Lung (tissue), 12 donors: ENCODE data around the gene MAGEB17. TPM values are rescaled to one million over a fixed set of nuclear protein-coding genes. Genes with fewer than 3 reads are reported as not detected.

Experiments
- ATAC-seq: fragments of 200-7000 bp; cut with Tn5 transposase; one replicate; pipeline ENCODE4 v1.9.1; 2020; ENCODE audit warnings: moderate number of reproducible peaks; ENCODE audit not compliant: insufficient read depth, low FRiP score
- DNase-seq, 3 donors: peaks; one replicate each; pipeline ENCODE4 v3.0.0-alpha.2; 2013 to 2017
- H3K27ac ChIP-seq, 2 donors: one replicate each; pipeline ENCODE4 v1.5.1; 2013; ENCODE audit warnings: mild to moderate bottlenecking in 2 of 2, moderate library complexity in 2 of 2, control low read depth in 1 of 2, inconsistent platforms in 1 of 2, low read depth in 1 of 2, low read length in 1 of 2
- H3K27me3 ChIP-seq, 3 donors: one replicate each; pipeline ENCODE4 v1.5.1; 2013; ENCODE audit warnings: low read length in 2 of 3; ENCODE audit not compliant: control insufficient read depth in 3 of 3, insufficient read depth in 3 of 3
- H3K36me3 ChIP-seq, 4 donors: one replicate each; pipeline ENCODE4 v1.5.1; 2013; ENCODE audit warnings: low read length in 4 of 4, mild to moderate bottlenecking in 1 of 4, moderate library complexity in 1 of 4; ENCODE audit not compliant: control insufficient read depth in 4 of 4, insufficient read depth in 4 of 4
- H3K4me1 ChIP-seq, 5 donors: one replicate each; pipeline ENCODE4 v1.5.1; 2013; ENCODE audit warnings: low read length in 5 of 5, mild to moderate bottlenecking in 2 of 5, moderate library complexity in 1 of 5; ENCODE audit not compliant: control insufficient read depth in 5 of 5, insufficient read depth in 5 of 5
- H3K4me3 ChIP-seq: one replicate; pipeline ENCODE4 v1.5.1; 2013; ENCODE audit warnings: mild to moderate bottlenecking, control low read depth, moderate library complexity
- H3K9ac ChIP-seq, 2 donors: one replicate each; pipeline ENCODE4 v1.5.1; 2013; ENCODE audit warnings: low read length in 2 of 2, control low read depth in 1 of 2; ENCODE audit not compliant: insufficient read depth in 1 of 2
- H3K9me3 ChIP-seq, 4 donors: one replicate each; pipeline ENCODE4 v1.5.1; 2013; ENCODE audit warnings: low read length in 3 of 4, mild to moderate bottlenecking in 1 of 4, moderate library complexity in 1 of 4; ENCODE audit not compliant: control insufficient read depth in 4 of 4, insufficient read depth in 3 of 4
- CTCF ChIP-seq: IDR thresholded peaks from 2 replicates; pipeline ENCODE4 v1.5.1; 2012; ENCODE audit warnings: mild to moderate bottlenecking; ENCODE audit errors: control extremely low read depth, extremely low read depth
- WGBS, 2 donors: extraction: QIAGEN DNeasy Blood & Tissue Kit; methylation state at CpG; one replicate each; pipeline ENCODE4 v1.1.7; 2013; 5-methylcytosine and 5-hydroxymethylcytosine counted together
- polyA plus RNA-seq, 2 donors: library from polyadenylated mRNA; stranded (reverse); fragments of 200-250 nt; gene quantifications; one replicate each; pipeline ENCODE4 v1.2.1, GENCODE V29; 2013
- total RNA-seq, 2 donors: library from RNA; depleted of rRNA in 1 of 2; stranded (reverse); fragments of >200 nt in 1 of 2; gene quantifications; one replicate each; pipeline ENCODE4 v1.2.1, GENCODE V29; 2014 to 2021
- donor health status: control.
- donor health status: control.
- donor health status: Bipolar disorder and iron deficiency.
- donor health status: healthy.
- donor health status: DM: yes; HTN: yes; CAD: no.

The MAGEB17 gene
- total and polyA plus RNA-seq, 4 donors, result 0.05 TPM; not detected in 3

GRCh38 chrX:16123222-16123786 lies 44.0 kb upstream of the MAGEB17 start, which contains the start of gene GRPR:
Gene GRPR (plus strand): TSS chrX:16123565. CDS start chrX:16123954, 389 bp downstream.
- DNase-seq (peak; percentile 83 to 90 (median 85)), ATAC-seq (peak; percentile 84)
- Histone ChIP-seq H3K9ac (no peak within 1 kb of the TSS), H3K27ac (no peak within 1 kb of the TSS), H3K9me3 (peaks cover 0 to 4% (median 0%) of the 10 kb centered on the region in 4 donors), H3K4me3 (no peak within 1 kb of the TSS), H3K4me1 (peaks cover 0 to 3% (median 0%) of the 10 kb centered on the region in 5 donors), H3K27me3 (peaks cover 0 to 47% (median 30%) of the 10 kb centered on the region in 3 donors), H3K36me3 (no peaks in the 10 kb centered on the region)
- TF ChIP-seq CTCF, result peak; percentile 44
- WGBS, 2 donors, result 2 to 3% methylated on average over 6 of the region's 6 CpGs

GRCh38 chrX:16124201-16124600 lies 43.1 kb upstream of the MAGEB17 start:
- Histone ChIP-seq H3K36me3 (no peaks in the 10 kb centered on the region), H3K9ac (no peak overlapping the region), H3K4me3 (no peak overlapping the region), H3K27me3 (peaks cover 0 to 47% (median 33%) of the 10 kb centered on the region in 3 donors), H3K9me3 (peaks cover 0 to 2% (median 0%) of the 10 kb centered on the region in 4 donors), H3K4me1 (peaks cover 0 to 3% (median 0%) of the 10 kb centered on the region in 5 donors), H3K27ac (no peak overlapping the region)
- DNase-seq (no peak), ATAC-seq (no peak)
- WGBS, 2 donors, result 70 to 77% methylated on average over 7 of the region's 7 CpGs
- no peak for TF ChIP-seq CTCF

- DNase-seq, result no peak
- 64 to 71% methylated on average over 5 of the region's 5 CpGs for WGBS, 2 donors
- no peaks in the 10 kb centered on the region for H3K4me1 ChIP-seq
- no peak overlapping the region for H3K9ac ChIP-seq
- peaks cover 0 to 45% (median 42%) of the 10 kb centered on the region in 3 donors for H3K27me3 ChIP-seq
- H3K36me3 ChIP-seq, result no peaks in the 10 kb centered on the region
- H3K9me3 ChIP-seq, result peaks cover 0 to 2% (median 0%) of the 10 kb centered on the region in 4 donors
- TF ChIP-seq CTCF, result no peak
- ATAC-seq, result no peak
- H3K27ac ChIP-seq, result no peak overlapping the region
- no peak overlapping the region for H3K4me3 ChIP-seq
These were observed 41.6 kb upstream of the MAGEB17 start for GRCh38 chrX:16125520-16126149.
